ENCODE data around the gene OTOL1. TPM values are rescaled to one million over a fixed set of nuclear protein-coding genes. Genes with fewer than 3 reads are reported as not detected.

The OTOL1 gene
- total RNA-seq, result not detected in 2 replicates
- long read RNA-seq, result 0 reads

DNA sequence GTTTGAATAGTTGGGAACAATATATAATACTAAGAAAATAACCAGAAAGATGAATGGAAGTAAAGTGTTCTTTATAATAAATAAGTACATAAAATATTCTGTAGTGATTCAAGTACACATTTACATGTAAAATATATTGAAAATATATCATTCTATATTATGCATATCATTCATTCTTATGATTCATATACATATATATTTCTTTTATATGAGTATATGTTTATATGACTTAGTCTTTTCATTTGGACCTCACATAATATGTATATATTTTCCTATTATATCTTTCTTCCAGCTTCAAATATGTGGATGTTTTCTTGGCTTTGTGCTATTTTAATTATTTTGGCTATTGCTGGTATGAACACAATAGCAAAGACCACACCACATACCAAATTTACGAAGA, at the start of gene OTOL1:
TSS of gene OTOL1 (plus strand) at position 301 of the 400 bp plus-strand sequence. CDS start at position 301, 0 bp downstream.
- DNase-seq (ENCODE audit: low spot score, unreplicated experiment), result no peak
- Mint-ChIP-seq H3K9me3 (ENCODE audit: low read depth) (peaks cover 12% of the 10 kb centered on the region), H3K27me3 (no peaks in the 10 kb centered on the region), H3K4me1 (ENCODE audit: low read depth) (peaks cover 24% of the 10 kb centered on the region), H3K4me3 (ENCODE audit: low read depth) (no peak within 1 kb of the TSS), H3K36me3 (ENCODE audit: insufficient read depth) (peaks cover 3% of the 10 kb centered on the region), H3K27ac (no peak within 1 kb of the TSS)
- TF ChIP-seq, protein P1, sequence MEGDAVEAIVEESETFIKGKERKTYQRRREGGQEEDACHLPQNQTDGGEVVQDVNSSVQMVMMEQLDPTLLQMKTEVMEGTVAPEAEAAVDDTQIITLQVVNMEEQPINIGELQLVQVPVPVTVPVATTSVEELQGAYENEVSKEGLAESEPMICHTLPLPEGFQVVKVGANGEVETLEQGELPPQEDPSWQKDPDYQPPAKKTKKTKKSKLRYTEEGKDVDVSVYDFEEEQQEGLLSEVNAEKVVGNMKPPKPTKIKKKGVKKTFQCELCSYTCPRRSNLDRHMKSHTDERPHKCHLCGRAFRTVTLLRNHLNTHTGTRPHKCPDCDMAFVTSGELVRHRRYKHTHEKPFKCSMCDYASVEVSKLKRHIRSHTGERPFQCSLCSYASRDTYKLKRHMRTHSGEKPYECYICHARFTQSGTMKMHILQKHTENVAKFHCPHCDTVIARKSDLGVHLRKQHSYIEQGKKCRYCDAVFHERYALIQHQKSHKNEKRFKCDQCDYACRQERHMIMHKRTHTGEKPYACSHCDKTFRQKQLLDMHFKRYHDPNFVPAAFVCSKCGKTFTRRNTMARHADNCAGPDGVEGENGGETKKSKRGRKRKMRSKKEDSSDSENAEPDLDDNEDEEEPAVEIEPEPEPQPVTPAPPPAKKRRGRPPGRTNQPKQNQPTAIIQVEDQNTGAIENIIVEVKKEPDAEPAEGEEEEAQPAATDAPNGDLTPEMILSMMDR (IDR thresholded peaks at IDR 0.05; ENCODE audit: unreplicated experiment), result no peak

DNA sequence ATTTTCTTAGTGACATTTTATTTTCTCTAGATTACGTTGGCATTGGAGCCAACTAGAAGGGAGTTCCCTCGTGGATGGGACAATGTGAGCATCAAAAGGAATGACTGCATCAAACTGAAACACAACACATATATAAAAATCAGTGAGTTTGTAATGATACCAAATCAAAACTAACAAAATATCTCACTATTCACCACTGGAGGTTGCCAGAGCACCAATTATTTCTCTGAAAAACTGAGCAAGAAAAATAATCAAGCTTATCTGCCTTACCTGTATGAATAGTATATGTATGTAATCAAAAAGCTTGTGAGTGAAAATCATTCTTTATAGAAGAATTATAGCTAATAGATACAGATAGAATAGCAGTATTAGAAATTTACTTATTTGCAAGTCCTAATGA, 46.8 kb upstream of the OTOL1 start:
- Mint-ChIP-seq H3K4me1 (ENCODE audit: low read depth) (peaks cover 3% of the 10 kb centered on the region), H3K27me3 (peaks cover 3% of the 10 kb centered on the region), H3K36me3 (ENCODE audit: insufficient read depth) (no peaks in the 10 kb centered on the region), H3K9me3 (ENCODE audit: low read depth) (peaks cover 4% of the 10 kb centered on the region), H3K27ac (no peak overlapping the region), H3K4me3 (ENCODE audit: low read depth) (no peak overlapping the region)
- TF ChIP-seq, protein P1 (IDR thresholded peaks at IDR 0.05; ENCODE audit: unreplicated experiment), result no peak
- no peak for DNase-seq (ENCODE audit: low spot score, unreplicated experiment)

DNA sequence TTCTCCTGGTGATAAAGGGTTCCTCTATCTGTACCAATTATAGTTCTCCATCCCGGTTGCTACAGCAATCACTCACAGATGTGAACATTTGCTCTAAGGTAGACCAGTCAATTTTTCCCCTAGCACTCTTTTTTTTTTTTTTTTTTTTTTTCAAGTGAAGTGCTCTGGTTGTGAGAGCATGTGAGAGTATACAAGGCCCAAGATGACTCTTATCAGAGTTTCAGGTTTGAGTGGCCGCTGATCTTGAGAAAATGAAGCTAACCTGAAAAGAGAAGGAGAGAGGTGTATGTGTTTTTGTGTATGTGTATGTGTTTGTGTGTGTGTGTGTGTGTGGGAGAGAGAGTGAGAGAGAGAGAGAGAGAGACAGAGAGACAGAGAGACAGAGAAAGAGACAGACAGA, 44.4 kb upstream of the OTOL1 start:
- no peak overlapping the region for H3K4me3 Mint-ChIP-seq (ENCODE audit: low read depth)
- H3K4me1 Mint-ChIP-seq (ENCODE audit: low read depth), result peaks cover 3% of the 10 kb centered on the region
- TF ChIP-seq, protein P1 (IDR thresholded peaks at IDR 0.05; ENCODE audit: unreplicated experiment), result no peak
- H3K27ac Mint-ChIP-seq, result peak overlapping the region; percentile 33
- H3K9me3 Mint-ChIP-seq (ENCODE audit: low read depth), result peaks cover 4% of the 10 kb centered on the region
- DNase-seq (ENCODE audit: low spot score, unreplicated experiment), result no peak
- no peaks in the 10 kb centered on the region for H3K27me3 Mint-ChIP-seq
- no peaks in the 10 kb centered on the region for H3K36me3 Mint-ChIP-seq (ENCODE audit: insufficient read depth)

DNA sequence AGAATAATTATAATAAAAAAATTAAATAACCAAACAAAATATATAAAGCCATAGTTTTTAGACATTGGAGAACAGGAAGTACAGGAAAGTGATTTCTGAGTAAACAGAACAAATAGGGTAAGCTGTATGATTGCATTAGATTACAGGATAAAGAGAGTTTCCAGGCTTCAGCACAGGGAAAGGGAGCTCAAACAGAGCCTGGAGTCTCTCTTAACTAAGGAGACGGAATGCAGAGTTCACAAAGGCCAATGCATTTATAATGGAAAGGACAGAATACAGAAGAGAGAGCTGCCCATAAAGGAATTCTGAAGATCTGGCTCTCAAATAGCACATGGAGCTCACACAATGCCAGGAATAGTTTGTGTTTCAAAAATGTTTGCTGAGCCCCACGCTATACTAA, 42.0 kb upstream of the OTOL1 start:
- no peak for DNase-seq (ENCODE audit: low spot score, unreplicated experiment)
- Mint-ChIP-seq H3K36me3 (ENCODE audit: insufficient read depth) (no peaks in the 10 kb centered on the region), H3K4me1 (ENCODE audit: low read depth) (peaks cover 3% of the 10 kb centered on the region), H3K27me3 (no peaks in the 10 kb centered on the region), H3K9me3 (ENCODE audit: low read depth) (no peaks in the 10 kb centered on the region), H3K4me3 (ENCODE audit: low read depth) (no peak overlapping the region), H3K27ac (no peak overlapping the region)
- TF ChIP-seq, protein P1 (IDR thresholded peaks at IDR 0.05; ENCODE audit: unreplicated experiment), result no peak

DNA sequence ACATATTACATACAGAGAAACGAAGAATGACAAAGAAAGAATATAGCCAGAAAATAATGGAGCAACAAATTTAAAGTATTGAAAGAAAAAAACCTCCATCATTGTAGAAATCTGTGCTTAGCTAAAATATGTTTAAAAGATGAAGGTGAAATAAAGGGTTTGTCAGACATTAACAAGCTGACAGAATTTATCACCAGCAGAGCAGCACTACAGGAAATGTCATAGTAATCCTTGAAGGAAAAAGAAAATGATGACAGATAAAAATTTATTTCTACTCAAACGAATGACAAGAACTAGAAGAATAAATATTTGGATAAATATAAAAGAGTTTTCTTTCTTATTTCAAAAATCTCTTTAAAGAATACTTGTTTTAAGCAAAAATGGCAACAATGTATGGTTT, 40.6 kb upstream of the OTOL1 start:
- Mint-ChIP-seq H3K36me3 (ENCODE audit: insufficient read depth) (no peaks in the 10 kb centered on the region), H3K27ac (no peak overlapping the region), H3K27me3 (no peaks in the 10 kb centered on the region), H3K4me3 (ENCODE audit: low read depth) (no peak overlapping the region), H3K4me1 (ENCODE audit: low read depth) (peaks cover 3% of the 10 kb centered on the region), H3K9me3 (ENCODE audit: low read depth) (no peaks in the 10 kb centered on the region)
- TF ChIP-seq, protein P1 (IDR thresholded peaks at IDR 0.05; ENCODE audit: unreplicated experiment), result no peak
- DNase-seq (ENCODE audit: low spot score, unreplicated experiment), result no peak
